SK-N-SH (cell line): ENCODE results near the gene SNRNP35. TPM values are rescaled to one million over a fixed set of nuclear protein-coding genes. Genes with fewer than 3 reads are reported as not detected.
A peak's percentile ranks its signal among the peaks of the same experiment; 100 is the strongest.

Experiments
- CTCF ChIA-PET: fragments of 300-600, 350-600 bp; formaldehyde crosslinking; extraction: SDS; loops from one replicate; lab custom pipeline; 2021; lab: Yijun Ruan, JAX
- POLR2A ChIA-PET: fragments of 350-600 bp; sonication (Branson Sonifier 250); formaldehyde crosslinking; extraction: SDS; loops from one replicate; lab custom pipeline; 2020; ENCODE audit warnings: antibody characterized with exemption, inconsistent platforms; lab: Yijun Ruan, JAX
- DNase-seq: peaks from one replicate; pipeline ENCODE4 v3.0.0; 2012
- H2AFZ ChIP-seq: fragments of 200-600 bp; sonication (generic); 2 replicates; pipeline ENCODE4 v1.8.1; 2016; ENCODE audit warnings: antibody characterized with exemption, mild to moderate bottlenecking, low read depth
- H3F3A ChIP-seq: fragments of 200-600 bp; sonication (generic); replicated peaks from 2 replicates; pipeline ENCODE3; 2016; ENCODE audit warnings: antibody characterized with exemption, mild to moderate bottlenecking; ENCODE audit not compliant: insufficient read depth
- H3K27ac ChIP-seq, 2 experiments: fragments of 200-500 bp in 1 of 2; fragments of 200-600 bp in 1 of 2; sonication (Bioruptor generic) in 1 of 2; sonication (generic), shearing (Covaris generic) in 1 of 2; 2 replicates each; pipeline versions ENCODE4 v1.5.1 to v1.6.1; 2014 to 2016; ENCODE audit warnings: low read depth in 2 of 2, inconsistent platforms in 1 of 2, low read length in 1 of 2, mild to moderate bottlenecking in 1 of 2, mixed read lengths in 1 of 2
- H3K27me3 ChIP-seq: fragments of 200-600 bp; sonication (generic), shearing (Covaris generic); 2 replicates; pipeline ENCODE4 v1.6.1; 2016; ENCODE audit warnings: mixed run types; ENCODE audit not compliant: insufficient read depth
- H3K36me3 ChIP-seq, 2 experiments: fragments of 200-500 bp in 1 of 2; fragments of 200-600 bp in 1 of 2; sonication (Bioruptor generic) in 1 of 2; sonication (generic) in 1 of 2; replicated peaks in 1 of 2; 2 replicates each; pipeline versions ENCODE3 to v1.5.1; 2014 to 2016; ENCODE audit warnings: low read length in 1 of 2, mild to moderate bottlenecking in 1 of 2; ENCODE audit not compliant: insufficient read depth in 2 of 2, control insufficient read depth in 1 of 2
- H3K4me1 ChIP-seq, 2 experiments: fragments of 200-500 bp in 1 of 2; fragments of 200-600 bp in 1 of 2; sonication (Bioruptor generic) in 1 of 2; sonication (generic), shearing (Covaris generic) in 1 of 2; 2 replicates each; pipeline versions ENCODE4 v1.5.1 to v1.6.1; 2014 to 2016; ENCODE audit warnings: low read depth in 1 of 2, low read length in 1 of 2, mixed run types in 1 of 2; ENCODE audit not compliant: insufficient read depth in 2 of 2, control insufficient read depth in 1 of 2
- H3K4me2 ChIP-seq: fragments of 200-600 bp; sonication (generic), shearing (Covaris generic); 2 replicates; pipeline ENCODE4 v1.6.1; 2017; ENCODE audit warnings: mixed run types
- H3K4me3 ChIP-seq, 2 experiments: fragments of 200-500 bp in 1 of 2; fragments of 200-600 bp in 1 of 2; sonication (Bioruptor generic) in 1 of 2; sonication (generic), shearing (Covaris generic) in 1 of 2; 2 replicates each; pipeline versions ENCODE4 v1.5.1 to v1.8.1; 2014 to 2016; ENCODE audit warnings: low read depth in 2 of 2, inconsistent platforms in 1 of 2, low read length in 1 of 2, mild to moderate bottlenecking in 1 of 2, mixed read lengths in 1 of 2, moderate library complexity in 1 of 2
- H3K79me2 ChIP-seq: fragments of 200-600 bp; sonication (generic); 2 replicates; pipeline ENCODE4 v1.8.1; 2017; ENCODE audit warnings: mild to moderate bottlenecking; ENCODE audit not compliant: insufficient read depth
- H3K9ac ChIP-seq: fragments of 200-600 bp; sonication (generic); 2 replicates; pipeline ENCODE4 v1.6.1; 2017; ENCODE audit warnings: mixed run types
- H3K9me2 ChIP-seq: fragments of 200-600 bp; sonication (generic); 2 replicates; pipeline ENCODE4 v1.6.1; 2017; ENCODE audit warnings: mixed run types
- H3K9me3 ChIP-seq: fragments of 200-600 bp; sonication (generic); 2 replicates; pipeline ENCODE4 v1.6.1; 2017; ENCODE audit warnings: mixed run types, mild to moderate bottlenecking, moderate library complexity
- H4K20me1 ChIP-seq: fragments of 200-600 bp; sonication (generic); 2 replicates; pipeline ENCODE4 v1.6.1; 2017; ENCODE audit warnings: mild to moderate bottlenecking, mixed run types; ENCODE audit not compliant: insufficient read depth
- ELF1 ChIP-seq: IDR thresholded peaks from 2 replicates; pipeline ENCODE4 v1.4.0; 2012
- FOSL2 ChIP-seq: IDR thresholded peaks from 2 replicates; pipeline ENCODE4 v1.4.0; 2012; ENCODE audit warnings: low read depth, mild to moderate bottlenecking, moderate library complexity, borderline replicate concordance
- GATA2 ChIP-seq: sonication (generic); formaldehyde crosslinking; IDR thresholded peaks from 2 replicates; pipeline ENCODE4 v1.5.0; 2020; ENCODE audit warnings: mild to moderate bottlenecking, missing genetic modification reagents
- NFIC ChIP-seq: IDR thresholded peaks from 2 replicates; pipeline ENCODE4 v1.4.0; 2012; ENCODE audit warnings: borderline replicate concordance
- NRF1 ChIP-seq: IDR thresholded peaks from 2 replicates; pipeline ENCODE4 v1.6.1; 2012; ENCODE audit warnings: low read depth, mild to moderate bottlenecking, low read length
- POLR2AphosphoS5 ChIP-seq: IDR thresholded peaks from 2 replicates; pipeline ENCODE4 v1.6.1; 2012; ENCODE audit warnings: low read depth, low read length
- RCOR1 ChIP-seq: fragments of 150-350 bp; IDR thresholded peaks from 2 replicates; pipeline ENCODE4 v1.6.1; 2017; ENCODE audit warnings: antibody characterized with exemption, low read length
- REST ChIP-seq: IDR thresholded peaks from 2 replicates; pipeline ENCODE4 v1.6.1; 2012; ENCODE audit warnings: mild to moderate bottlenecking, low read depth, low read length, moderate library complexity
- RXRA ChIP-seq: IDR thresholded peaks from 2 replicates; pipeline ENCODE4 v1.4.0; 2012; ENCODE audit warnings: low read depth, mild to moderate bottlenecking, borderline replicate concordance
- SIN3A ChIP-seq: IDR thresholded peaks from 2 replicates; pipeline ENCODE4 v1.6.1; 2012; ENCODE audit warnings: low read depth, mild to moderate bottlenecking, low read length, moderate library complexity, borderline replicate concordance
- SMC3 ChIP-seq: IDR thresholded peaks from 2 replicates; pipeline ENCODE4 v1.6.1; 2012; ENCODE audit warnings: low read depth, low read length, improper control_type of control experiment
- TAF1 ChIP-seq: IDR thresholded peaks from 2 replicates; pipeline ENCODE4 v1.6.1; 2012; ENCODE audit warnings: low read depth, mild to moderate bottlenecking, low read length, moderate library complexity, borderline replicate concordance
- USF1 ChIP-seq: IDR thresholded peaks from 2 replicates; pipeline ENCODE4 v1.4.0; 2012; ENCODE audit warnings: low read depth, borderline replicate concordance
- WGBS: methylation state at CpG from one replicate; pipeline ENCODE4 v1.1.6; 2017; ENCODE audit warnings: low lambda C conversion rate; 5-methylcytosine and 5-hydroxymethylcytosine counted together
- polyA plus RNA-seq, 3 experiments: library from polyadenylated mRNA; depleted of rRNA; stranded (reverse); fragments of >200 nt; gene quantifications; 2 replicates each; pipeline ENCODE4 v1.2.3, GENCODE V29; 2012
- TF ChIP-seq, protein P1 (sequence below): fragments of 150-350 bp; IDR thresholded peaks from 2 replicates; pipeline ENCODE4 v1.6.1; 2016; ENCODE audit warnings: mild to moderate bottlenecking, low read depth, low read length
- TF ChIP-seq, protein P2 (sequence below): IDR thresholded peaks from 2 replicates; pipeline ENCODE4 v1.4.0; 2012; ENCODE audit warnings: low read depth, borderline replicate concordance

SNRNP35 gene
- polyA plus RNA-seq, 1 of the 3 experiments (the other 2 are of a cell fraction) = 13.1 TPM

GRCh38 chr12:123445388-123446332 lies 12.3 kb upstream of the SNRNP35 start (continued):
- TF ChIP-seq, protein P1, sequence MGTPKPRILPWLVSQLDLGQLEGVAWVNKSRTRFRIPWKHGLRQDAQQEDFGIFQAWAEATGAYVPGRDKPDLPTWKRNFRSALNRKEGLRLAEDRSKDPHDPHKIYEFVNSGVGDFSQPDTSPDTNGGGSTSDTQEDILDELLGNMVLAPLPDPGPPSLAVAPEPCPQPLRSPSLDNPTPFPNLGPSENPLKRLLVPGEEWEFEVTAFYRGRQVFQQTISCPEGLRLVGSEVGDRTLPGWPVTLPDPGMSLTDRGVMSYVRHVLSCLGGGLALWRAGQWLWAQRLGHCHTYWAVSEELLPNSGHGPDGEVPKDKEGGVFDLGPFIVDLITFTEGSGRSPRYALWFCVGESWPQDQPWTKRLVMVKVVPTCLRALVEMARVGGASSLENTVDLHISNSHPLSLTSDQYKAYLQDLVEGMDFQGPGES = no peak
- no peak for TF ChIP-seq POLR2AphosphoS5

GRCh38 chr12:123446333-123446713 lies 11.6 kb upstream of the SNRNP35 start:
- TF ChIP-seq SMC3 = no peak
- no peak for TF ChIP-seq SIN3A
- no peak for TF ChIP-seq TAF1
- TF ChIP-seq RCOR1 = no peak
- no peak for TF ChIP-seq NRF1
- CTCF ChIA-PET = no interaction called here
- Histone ChIP-seq H3K79me2 (no peaks in the 10 kb centered on the region), H3K36me3 (no peaks in the 10 kb centered on the region), H3K9me3 (no peaks in the 10 kb centered on the region), H3K27me3 (no peaks in the 10 kb centered on the region), H3K27ac (peak overlapping the region in 1 of 2 experiments; percentile 34; a peak in 1 of 4 replicates), H3K4me2 (peak overlapping the region; percentile 5; the same call in 1 of the 2 replicates), H3K9me2 (no peaks in the 10 kb centered on the region), H3K9ac (no peak overlapping the region; the same call in 1 of the 2 replicates), H3K4me1 (peaks cover 0 to 2% of the 10 kb centered on the region in 2 experiments; a peak in 2 of 4 replicates), H3K4me3 (no peak overlapping the region), H4K20me1 (no peaks in the 10 kb centered on the region), H2AFZ (peak overlapping the region; percentile 46), H3F3A (no peaks in the 10 kb centered on the region)
- no peak for DNase-seq
- POLR2A ChIA-PET = interaction anchor here (0.7 kb wide), 1 partner anchor 103 kb away, joined by 6 read pairs; no protein-coding TSS in a partner anchor
- WGBS = 73% methylated on average over 4 of the region's 4 CpGs

DNA sequence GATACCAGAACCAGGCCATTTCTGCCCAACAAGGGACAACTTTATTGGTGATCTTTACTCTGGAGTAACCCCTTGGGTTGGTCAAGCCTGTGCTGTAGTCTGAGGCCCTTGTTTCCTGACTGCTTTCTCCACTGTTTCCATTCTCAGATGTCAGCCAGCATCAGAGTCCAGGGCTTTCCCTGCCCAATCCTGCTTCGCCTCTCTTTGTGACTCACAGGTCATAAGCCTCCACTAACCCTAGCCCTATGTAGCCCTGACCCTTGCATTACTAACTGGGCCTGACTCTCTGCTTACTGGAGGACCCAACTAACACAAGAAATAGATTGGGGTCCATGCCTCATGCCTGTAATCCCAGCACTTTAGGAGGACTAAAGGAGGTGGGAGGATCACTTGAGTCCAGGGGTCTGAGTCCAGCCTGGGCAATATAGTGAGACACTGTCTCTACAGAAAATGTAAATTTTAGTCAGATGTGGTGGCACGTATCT lies 8.6 kb upstream of the SNRNP35 start:
- Histone ChIP-seq H3K27ac (no peak overlapping the region), H3F3A (peaks cover 9% of the 10 kb centered on the region), H4K20me1 (no peaks in the 10 kb centered on the region), H3K27me3 (no peaks in the 10 kb centered on the region), H3K9ac (no peak overlapping the region), H2AFZ (no peak overlapping the region), H3K4me3 (no peak overlapping the region), H3K4me1 (peaks cover 0 to 2% of the 10 kb centered on the region in 2 experiments; a peak in 2 of 4 replicates), H3K79me2 (no peaks in the 10 kb centered on the region), H3K4me2 (no peak overlapping the region), H3K36me3 (no peaks in the 10 kb centered on the region), H3K9me2 (no peaks in the 10 kb centered on the region), H3K9me3 (no peaks in the 10 kb centered on the region)
- POLR2A ChIA-PET = no interaction called here
- CTCF ChIA-PET = interaction anchor here (1.4 kb wide), 1 partner anchor 133 kb away, joined by 3 read pairs; no protein-coding TSS in a partner anchor
- 88% methylated on average over 2 of the region's 2 CpGs for WGBS
- DNase-seq = no peak
- TF ChIP-seq RXRA (no peak), GATA2 (CRISPR knock-in tag) (no peak), FOSL2 (no peak), SMC3 (no peak), USF1 (no peak), ELF1 (no peak), REST (no peak), RCOR1 (no peak), NFIC (no peak)
- TF ChIP-seq, protein P2, sequence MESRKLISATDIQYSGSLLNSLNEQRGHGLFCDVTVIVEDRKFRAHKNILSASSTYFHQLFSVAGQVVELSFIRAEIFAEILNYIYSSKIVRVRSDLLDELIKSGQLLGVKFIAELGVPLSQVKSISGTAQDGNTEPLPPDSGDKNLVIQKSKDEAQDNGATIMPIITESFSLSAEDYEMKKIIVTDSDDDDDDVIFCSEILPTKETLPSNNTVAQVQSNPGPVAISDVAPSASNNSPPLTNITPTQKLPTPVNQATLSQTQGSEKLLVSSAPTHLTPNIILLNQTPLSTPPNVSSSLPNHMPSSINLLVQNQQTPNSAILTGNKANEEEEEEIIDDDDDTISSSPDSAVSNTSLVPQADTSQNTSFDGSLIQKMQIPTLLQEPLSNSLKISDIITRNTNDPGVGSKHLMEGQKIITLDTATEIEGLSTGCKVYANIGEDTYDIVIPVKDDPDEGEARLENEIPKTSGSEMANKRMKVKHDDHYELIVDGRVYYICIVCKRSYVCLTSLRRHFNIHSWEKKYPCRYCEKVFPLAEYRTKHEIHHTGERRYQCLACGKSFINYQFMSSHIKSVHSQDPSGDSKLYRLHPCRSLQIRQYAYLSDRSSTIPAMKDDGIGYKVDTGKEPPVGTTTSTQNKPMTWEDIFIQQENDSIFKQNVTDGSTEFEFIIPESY = no peak
